HepG2 (cell line): ENCODE measurements around the gene CEP131. TPM values are rescaled to one million over a fixed set of nuclear protein-coding genes. Genes with fewer than 3 reads are reported as not detected.

Experiments
- ATAC-seq: fragments of 200-7000 bp; cut with Tn5 transposase; 3 replicates; pipeline ENCODE4 v1.9.1; 2020; ENCODE audit warnings: mild to moderate bottlenecking, moderate library complexity
- BruUV-seq: library from RNA; stranded (reverse); fragments of 400-500 nt; replicated peaks from 2 replicates; lab custom pipeline; 2021; lab: Mats Ljungman, UMichigan
- CTCF ChIA-PET: fragments of 300-600 bp; formaldehyde crosslinking; extraction: SDS; loops from one replicate; lab custom pipeline; 2021; ENCODE audit warnings: low total read pairs, inconsistent platforms, low intra/inter-chr PET ratio; lab: Yijun Ruan, JAX
- POLR2A ChIA-PET: fragments of 350-600 bp; sonication (Branson Sonifier 250); formaldehyde crosslinking; loops from one replicate; lab custom pipeline; 2020; ENCODE audit warnings: antibody characterized with exemption, inconsistent platforms; lab: Yijun Ruan, JAX
- DNase-seq: peaks from one replicate; pipeline ENCODE4 v3.0.0-alpha.2; 2015; ENCODE audit warnings: low spot score
- FAIRE-seq: peaks from 3 replicates; lab custom pipeline; 2011; peaks lifted over from hg19 to GRCh38; lab: Jason Lieb, UNC
- H2AFZ ChIP-seq: one replicate; pipeline ENCODE4 v1.6.1; 2011; ENCODE audit warnings: low read length, inconsistent platforms
- H3K27ac ChIP-seq: fragments of 300-600 bp; 3 replicates; pipeline ENCODE4 v1.8.0; 2011; ENCODE audit warnings: mixed run types, mild to moderate bottlenecking, mixed read lengths, low read length, inconsistent platforms; ENCODE audit not compliant: insufficient read depth; ENCODE audit errors: extremely low read length
- H3K27me3 ChIP-seq, 2 experiments: fragments of 200-600 bp in 1 of 2; 2 replicates in 1 of 2; 3 replicates in 1 of 2; pipeline versions ENCODE4 v1.6.0 to v1.8.0; 2011; ENCODE audit warnings: low read length in 2 of 2, mild to moderate bottlenecking in 2 of 2, moderate library complexity in 2 of 2, inconsistent platforms in 1 of 2; ENCODE audit not compliant: insufficient read depth in 2 of 2, control insufficient read depth in 1 of 2
- H3K36me3 ChIP-seq, 2 experiments: fragments of 200-600 bp in 1 of 2; replicated peaks in 1 of 2; 2 replicates in 1 of 2; 3 replicates in 1 of 2; pipeline versions ENCODE4 v1.5.1 to v1.8.0; 2011; ENCODE audit warnings: low read length in 2 of 2, inconsistent platforms in 1 of 2; ENCODE audit not compliant: insufficient read depth in 2 of 2, control insufficient read depth in 1 of 2
- H3K4me1 ChIP-seq: 2 replicates; pipeline ENCODE4 v1.5.1; 2012; ENCODE audit warnings: low read length, inconsistent platforms; ENCODE audit not compliant: insufficient read depth
- H3K4me2 ChIP-seq: 2 replicates; pipeline ENCODE4 v1.6.0; 2011; ENCODE audit warnings: low read depth, low read length, inconsistent platforms
- H3K4me3 ChIP-seq, 3 experiments: fragments of 200-600 bp in 1 of 3; sonication (generic), shearing (Covaris generic) in 1 of 3; replicated peaks in 1 of 3; 2 replicates each; pipeline ENCODE4 v1.5.1; 2011 to 2016; ENCODE audit warnings: low read length in 3 of 3, inconsistent platforms in 2 of 3, low read depth in 2 of 3, mild to moderate bottlenecking in 2 of 3, control low read depth in 1 of 3, mixed read lengths in 1 of 3; ENCODE audit not compliant: insufficient read depth in 1 of 3
- H3K79me2 ChIP-seq: one replicate; pipeline ENCODE4 v1.6.1; 2011; ENCODE audit warnings: low read length, inconsistent platforms; ENCODE audit not compliant: insufficient read depth
- H3K9ac ChIP-seq: 2 replicates; pipeline ENCODE4 v1.6.0; 2011; ENCODE audit warnings: mild to moderate bottlenecking, low read depth, low read length, inconsistent platforms; ENCODE audit not compliant: insufficient read depth
- H3K9me3 ChIP-seq: 2 replicates; pipeline ENCODE4 v1.5.1; 2012; ENCODE audit warnings: mild to moderate bottlenecking, low read length
- H4K20me1 ChIP-seq: 2 replicates; pipeline ENCODE4 v1.6.0; 2011; ENCODE audit warnings: inconsistent platforms, mild to moderate bottlenecking, low read length, moderate library complexity; ENCODE audit not compliant: insufficient read depth
- AGO2 ChIP-seq: fragments of 200-400 bp; formaldehyde crosslinking; optimal IDR thresholded peaks from 2 replicates; pipeline ENCODE3; 2017; ENCODE audit warnings: mild to moderate bottlenecking, low read depth, low read length, moderate library complexity
- AKAP8 ChIP-seq: sonication (generic); formaldehyde crosslinking; IDR thresholded peaks from 2 replicates; pipeline ENCODE4 v1.5.1; 2020; ENCODE audit warnings: mild to moderate bottlenecking, missing genetic modification reagents
- NFIB ChIP-seq: sonication (generic); formaldehyde crosslinking; IDR thresholded peaks from 2 replicates; pipeline ENCODE4 v1.9.0; 2021; ENCODE audit warnings: missing genetic modification reagents, mild to moderate bottlenecking, borderline replicate concordance
- PAWR ChIP-seq: sonication (generic); formaldehyde crosslinking; IDR thresholded peaks from 2 replicates; pipeline ENCODE4 v1.4.0; 2020; ENCODE audit warnings: missing genetic modification reagents, mild to moderate bottlenecking, borderline replicate concordance
- SRSF1 ChIP-seq: fragments of 200-400 bp; formaldehyde crosslinking; optimal IDR thresholded peaks from 2 replicates; pipeline ENCODE3; 2017; ENCODE audit warnings: mild to moderate bottlenecking, low read depth, low read length, moderate library complexity
- ZNF232 ChIP-seq: sonication (generic); formaldehyde crosslinking; IDR thresholded peaks from 2 replicates; pipeline ENCODE4 v1.4.0; 2020; ENCODE audit warnings: missing genetic modification reagents, borderline replicate concordance
- ZNF331 ChIP-seq: sonication (generic); formaldehyde crosslinking; IDR thresholded peaks from 2 replicates; pipeline ENCODE4 v1.4.0; 2020; ENCODE audit warnings: missing genetic modification reagents
- ZNF569 ChIP-seq: sonication (generic); formaldehyde crosslinking; IDR thresholded peaks from 2 replicates; pipeline ENCODE4 v1.5.0; 2020; ENCODE audit warnings: mild to moderate bottlenecking, missing genetic modification reagents, moderate library complexity, borderline replicate concordance
- ZNF660 ChIP-seq: sonication (generic); formaldehyde crosslinking; IDR thresholded peaks from 2 replicates; pipeline ENCODE4 v1.5.1; 2020; ENCODE audit warnings: mild to moderate bottlenecking, low read depth, missing genetic modification reagents, borderline replicate concordance
- ZNF770 ChIP-seq: sonication (generic); formaldehyde crosslinking; IDR thresholded peaks from 2 replicates; pipeline ENCODE4 v1.5.0; 2020; ENCODE audit warnings: mild to moderate bottlenecking, missing genetic modification reagents
- ZNF879 ChIP-seq: sonication (generic); formaldehyde crosslinking; IDR thresholded peaks from 2 replicates; pipeline ENCODE4 v1.8.1; 2023; ENCODE audit warnings: missing genetic modification reagents
- WGBS: methylation state at CpG from one replicate; pipeline ENCODE4 v1.1.6; 2017; ENCODE audit warnings: low lambda C conversion rate; 5-methylcytosine and 5-hydroxymethylcytosine counted together
- in situ Hi-C: cut with HindIII; loops from 2 replicates; pipeline ENCODE4 v1.10.0; 2017; ENCODE audit warnings: low pct_unique_long_range_greater_than_20kb; ENCODE audit not compliant: extremely low pct_ligation_motif_present
- intact Hi-C: fragments of 100-400 bp; cut with micrococcal nuclease; formaldehyde crosslinking; loops from one replicate; pipeline ENCODE4 v1.10.0; 2022; ENCODE audit not compliant: unreplicated experiment
- polyA plus RNA-seq, 8 experiments: library from polyadenylated mRNA; depleted of rRNA in 3 of 8; stranded (reverse) in 7 of 8; unstranded in 1 of 8; fragments of >200 nt; fragmentation: Illumina TruSeq in 4 of 8; extraction: Trizol in 4 of 8; gene quantifications; 2 replicates each; pipeline versions ENCODE4 v1.2.1 to v1.2.3, GENCODE V29; 2011 to 2016; ENCODE audit warnings: low read depth in 4 of 8, missing spikeins in 1 of 8, mixed read lengths in 1 of 8; ENCODE audit not compliant: insufficient read depth in 1 of 8
- total RNA-seq, 5 experiments: library from RNA; depleted of rRNA; stranded (reverse); fragments of >200 nt; fragmentation: Illumina TruSeq; extraction: Trizol; gene quantifications; 2 replicates each; pipeline ENCODE4 v1.2.3, GENCODE V29; 2016; ENCODE audit warnings: low read depth in 1 of 5

Gene CEP131
- total and polyA plus RNA-seq, 2 of the 13 experiments (the other 11 are each of a cell fraction or from before 2014, with no cell fraction given): 5.0 to 16.8 TPM

DNA sequence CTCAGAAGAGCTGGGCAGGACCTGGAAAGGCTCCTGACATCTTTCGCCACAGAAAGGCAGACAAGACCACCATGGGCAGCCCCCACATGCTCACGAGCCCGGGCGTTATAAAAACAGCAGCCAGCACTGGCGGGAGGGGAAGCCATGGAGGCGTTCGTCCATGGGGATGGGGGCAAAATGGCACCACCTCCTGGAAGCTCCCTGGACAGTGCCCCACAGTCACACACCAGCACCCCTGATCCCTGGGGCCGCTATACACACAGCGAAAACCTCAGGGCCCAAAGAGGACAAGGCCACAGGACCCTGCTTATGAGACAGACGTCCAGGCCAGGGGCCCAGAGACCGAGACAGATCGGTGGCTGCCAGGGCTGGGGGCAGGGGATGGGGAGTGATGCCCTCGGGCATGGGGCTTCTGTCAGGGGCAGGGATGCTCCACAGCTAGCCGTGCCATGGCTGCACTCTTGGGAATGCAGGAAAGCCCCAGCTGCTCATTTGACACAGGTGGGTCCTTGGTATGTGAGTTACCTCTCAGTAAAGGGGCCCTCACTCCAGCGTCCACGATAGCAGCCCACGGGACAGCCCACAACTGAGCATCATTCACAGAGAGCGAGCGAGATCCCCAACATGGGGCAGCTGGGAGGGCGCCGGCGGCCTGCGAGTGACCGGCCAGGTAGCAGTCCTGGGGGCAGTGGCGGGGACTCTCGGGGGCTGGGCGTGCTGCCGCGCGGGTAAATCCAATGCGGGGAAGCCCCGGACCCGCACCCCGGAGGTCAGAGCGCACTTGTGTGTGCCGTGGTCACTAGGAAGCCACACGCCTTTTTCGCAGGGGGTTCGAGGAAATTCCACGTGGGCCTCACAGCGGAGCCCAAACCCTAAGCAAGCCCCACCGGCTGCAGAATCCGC, 63.8 kb downstream of the CEP131 start:
- Histone ChIP-seq H3K4me3 (no peak overlapping the region), H3K36me3 (no peaks in the 10 kb centered on the region), H3K9me3 (no peaks in the 10 kb centered on the region), H2AFZ (no peak overlapping the region), H3K79me2 (no peaks in the 10 kb centered on the region), H3K4me2 (no peak overlapping the region), H3K27me3 (no peaks in the 10 kb centered on the region), H4K20me1 (no peaks in the 10 kb centered on the region), H3K9ac (no peak overlapping the region), H3K27ac (no peak overlapping the region), H3K4me1 (peaks cover 9% of the 10 kb centered on the region; the same call in 1 of the 2 replicates)
- DNase-seq (no peak), ATAC-seq (no peak), FAIRE-seq (no peak)
- no peak for TF ChIP-seq ZNF660
- TF ChIP-seq AKAP8 (CRISPR knock-in tag): peak; percentile 71; the same call in 1 of the 2 replicates
- CTCF ChIA-PET: no interaction called here
- BruUV-seq: no TSS peak
- intact Hi-C loops (no loop called here), in situ Hi-C loops (no loop called here)
- 84% methylated on average over 39 of the region's 43 CpGs for WGBS
- POLR2A ChIA-PET: no interaction called here

GRCh38 chr17:81157848-81158687, 64.7 kb downstream of the CEP131 start:
- Histone ChIP-seq H3K9ac (no peak overlapping the region), H3K4me1 (0 out of 2 replicates have a peak, but pooled peaks cover 4% of the 10 kb centered on the region), H3K27ac (no peak overlapping the region), H3K9me3 (no peaks in the 10 kb centered on the region), H4K20me1 (no peaks in the 10 kb centered on the region), H3K4me3 (no peak overlapping the region), H3K4me2 (no peak overlapping the region), H2AFZ (no peak overlapping the region), H3K79me2 (no peaks in the 10 kb centered on the region), H3K36me3 (no peaks in the 10 kb centered on the region), H3K27me3 (no peaks in the 10 kb centered on the region)
- no peak for ATAC-seq
- TF ChIP-seq NFIB (CRISPR knock-in tag): 0 out of 2 replicates have a peak, but pooled peaks have one; percentile 52
- TF ChIP-seq SRSF1: no peak
- TF ChIP-seq AGO2: peak; percentile 5
- no peak for TF ChIP-seq PAWR (CRISPR knock-in tag)
- TF ChIP-seq ZNF770 (CRISPR knock-in tag): no peak
- TF ChIP-seq ZNF331 (CRISPR knock-in tag): no peak
- no peak for TF ChIP-seq ZNF569 (CRISPR knock-in tag)
- TF ChIP-seq ZNF879: no peak
- no peak for TF ChIP-seq ZNF232 (CRISPR knock-in tag)
- ChIA-PET POLR2A (no interaction called here), CTCF (no interaction called here)
- 85% methylated on average over 34 of the region's 39 CpGs for WGBS
- in situ Hi-C loops (no loop called here), intact Hi-C loops (no loop called here)
- BruUV-seq: no TSS peak
- no peak for DNase-seq
- FAIRE-seq: no peak
